Stomach (tissue), 9 donors: ENCODE data around the gene DPP6. TPM values are rescaled to one million over a fixed set of nuclear protein-coding genes. Genes with fewer than 3 reads are reported as not detected.

Experiments
- DNase-seq, 2 donors: peaks; one replicate each; pipeline versions ENCODE4 v3.0.0 to v3.0.0-alpha.2; 2013 to 2019
- H3K27ac ChIP-seq, 5 donors: fragments of 200-600 bp in 4 of 5; sonication (generic) in 4 of 5; one replicate each; pipeline ENCODE4 v1.5.1; 2013 to 2019; ENCODE audit warnings: mild to moderate bottlenecking in 1 of 5, moderate library complexity in 1 of 5
- H3K27me3 ChIP-seq, 3 donors: fragments of 200-600 bp; sonication (generic); one replicate each; pipeline ENCODE4 v1.5.1; 2017 to 2019; ENCODE audit warnings: mixed run types in 1 of 3
- H3K36me3 ChIP-seq, 4 donors: fragments of 200-600 bp; sonication (generic); 1 replicate in 3 of 4; 2 replicates in 1 of 4; pipeline ENCODE4 v1.5.1; 2016 to 2019
- H3K4me1 ChIP-seq, 4 donors: fragments of 200-600 bp; sonication (generic); one replicate each; pipeline ENCODE4 v1.5.1; 2016 to 2019
- H3K4me3 ChIP-seq, 4 donors: fragments of 200-600 bp; sonication (generic) in 3 of 4; one replicate each; pipeline ENCODE4 v1.5.1; 2016 to 2019; ENCODE audit warnings: mild to moderate bottlenecking in 1 of 4
- H3K9me3 ChIP-seq, 4 donors: fragments of 200-600 bp; sonication (generic); one replicate each; pipeline ENCODE4 v1.5.1; 2016 to 2019
- CTCF ChIP-seq, 7 experiments: fragments of 450-650 bp in 4 of 7; fragments of 200-600 bp in 3 of 7; sonication (generic) in 3 of 7; IDR thresholded peaks; one replicate each; pipeline ENCODE4 v1.5.1; 2016 to 2019; ENCODE audit warnings: antibody characterized with exemption in 7 of 7, control low read depth in 2 of 7, mild to moderate bottlenecking in 1 of 7
- EP300 ChIP-seq: sonication (generic); formaldehyde crosslinking; IDR thresholded peaks from one replicate; pipeline ENCODE4 v1.6.1; 2017; ENCODE audit warnings: antibody characterized with exemption
- POLR2A ChIP-seq, 4 donors: fragments of 450-650 bp; IDR thresholded peaks; one replicate each; pipeline ENCODE4 v1.6.1; 2016; ENCODE audit warnings: antibody characterized with exemption in 4 of 4, control low read depth in 2 of 4, mild to moderate bottlenecking in 1 of 4, moderate library complexity in 1 of 4
- POLR2AphosphoS5 ChIP-seq, 3 donors: sonication (generic); formaldehyde crosslinking; IDR thresholded peaks; one replicate each; pipeline ENCODE4 v1.6.1; 2016; ENCODE audit warnings: antibody characterized with exemption in 3 of 3
- WGBS, 5 donors: extraction: QIAGEN DNeasy Blood & Tissue Kit in 3 of 5; methylation state at CpG; one replicate each; pipeline versions ENCODE4 v1.1.5 to v1.1.7; 2013 to 2018; 5-methylcytosine and 5-hydroxymethylcytosine counted together
- intact Hi-C: fragments of 100-400 bp; cut with DNase I; formaldehyde crosslinking; loops from one replicate; pipeline ENCODE4 v1.15.1; 2023; ENCODE audit warnings: low total_unique reads
- polyA plus RNA-seq, 3 donors: library from polyadenylated mRNA; stranded (reverse); fragments of 200-250 nt; gene quantifications; one replicate each; pipeline ENCODE4 v1.2.3, GENCODE V29; 2013
- total RNA-seq, 5 donors: library from RNA; depleted of rRNA; stranded (reverse); fragments of >200 nt; gene quantifications; one replicate each; pipeline versions ENCODE4 v1.1.0 to v1.2.3, GENCODE V29; 2014 to 2016
- donor health status: healthy with polysubstance abuse.
- donor health status: Bipolar disorder and iron deficiency.
- donor health status: healthy.

Gene DPP6
- total and polyA plus RNA-seq, 8 donors = 0.15 to 29.8 (median 4.9) TPM

DNA sequence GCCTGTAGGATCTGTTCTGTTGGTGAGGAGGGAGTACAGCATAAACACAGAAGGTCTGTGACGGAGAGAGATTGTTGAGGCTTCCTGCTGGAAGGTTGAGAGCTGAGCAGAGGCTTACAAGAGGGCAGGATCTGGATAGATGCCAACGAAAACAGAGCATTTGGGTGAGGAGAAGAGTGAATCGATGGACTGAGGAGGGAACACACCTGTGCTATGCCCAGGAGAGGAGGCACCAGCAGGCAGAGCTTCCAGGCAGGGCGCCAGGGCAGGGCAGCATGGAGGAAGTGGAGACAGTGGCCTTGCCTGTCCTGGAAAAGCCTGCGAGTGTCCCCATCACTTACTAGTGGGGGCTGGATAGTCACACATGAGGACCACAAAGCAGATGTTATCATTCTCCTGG is 667.8 kb downstream of the DPP6 start:
- H3K4me1 ChIP-seq = no peaks in the 10 kb centered on the region
- peak in 1 of 2 donors; percentile 34 for DNase-seq
- intact Hi-C loops = no loop called here
- no peaks in the 10 kb centered on the region for H3K36me3 ChIP-seq
- H3K4me3 ChIP-seq = no peak overlapping the region
- TF ChIP-seq POLR2AphosphoS5 (IDR thresholded peaks at IDR 0.05) = no peak
- no peak for TF ChIP-seq CTCF (IDR thresholded peaks at IDR 0.05)
- no peak for TF ChIP-seq EP300
- no peak for TF ChIP-seq POLR2A (IDR thresholded peaks at IDR 0.05)
- no peaks in the 10 kb centered on the region for H3K27me3 ChIP-seq
- H3K9me3 ChIP-seq = peaks cover 0 to 2% (median 0%) of the 10 kb centered on the region in 4 donors
- WGBS, 5 donors = 59 to 73% (median 72%) methylated on average over 5 of the region's 5 CpGs
- no peak overlapping the region for H3K27ac ChIP-seq

DNA sequence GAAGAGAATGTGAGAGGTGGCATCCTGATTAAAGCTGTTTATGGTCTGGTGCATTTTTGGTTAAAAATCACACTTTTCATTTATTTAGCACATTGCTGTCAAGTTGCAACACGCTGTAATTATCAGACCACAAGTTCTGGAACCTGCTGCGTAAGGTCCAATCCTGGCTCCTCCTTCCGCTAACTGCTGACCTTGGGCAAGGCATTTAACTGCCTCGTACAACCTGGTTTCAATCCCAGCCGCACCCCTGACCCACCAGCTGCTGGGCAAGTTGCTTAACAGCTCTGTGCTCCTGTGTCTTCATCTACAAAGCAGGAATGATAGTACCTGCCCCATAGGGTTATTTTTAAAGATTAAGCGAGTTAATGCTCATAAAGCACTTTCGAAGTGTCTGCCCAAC is 668.9 kb downstream of the DPP6 start:
- WGBS, 5 donors = 80 to 84% (median 83%) methylated on average over 7 of the region's 7 CpGs
- Histone ChIP-seq H3K27me3 (no peaks in the 10 kb centered on the region), H3K9me3 (peaks cover 0 to 10% (median 7%) of the 10 kb centered on the region in 4 donors), H3K36me3 (no peaks in the 10 kb centered on the region), H3K4me3 (no peak overlapping the region), H3K27ac (no peak overlapping the region), H3K4me1 (no peaks in the 10 kb centered on the region)
- TF ChIP-seq CTCF (IDR thresholded peaks at IDR 0.05) (no peak), EP300 (no peak), POLR2A (IDR thresholded peaks at IDR 0.05) (no peak), POLR2AphosphoS5 (IDR thresholded peaks at IDR 0.05) (no peak)
- intact Hi-C loops = no loop called here
- DNase-seq = no peak

DNA sequence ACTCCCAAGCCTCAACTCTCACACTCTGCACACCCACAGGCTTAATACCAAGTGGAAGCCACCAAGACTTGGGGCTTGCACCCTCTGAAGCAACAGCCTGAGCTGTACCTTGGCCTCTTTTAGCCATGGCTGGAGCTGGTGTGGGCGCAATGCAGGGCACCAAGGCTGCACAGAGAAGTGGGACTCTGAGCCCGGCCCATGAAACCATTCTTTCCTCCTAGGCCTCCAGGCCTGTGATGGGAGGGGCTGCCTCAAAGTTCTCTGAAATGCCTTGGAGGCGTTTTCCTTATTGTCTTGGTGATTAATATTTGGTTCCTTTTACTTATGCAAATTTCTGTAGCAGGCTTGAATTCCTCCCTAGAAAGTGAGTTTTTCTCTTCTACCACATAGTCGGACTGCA is 674.2 kb downstream of the DPP6 start:
- Histone ChIP-seq H3K36me3 (no peaks in the 10 kb centered on the region), H3K27ac (no peak overlapping the region), H3K4me3 (no peak overlapping the region), H3K4me1 (no peaks in the 10 kb centered on the region), H3K9me3 (peaks cover 8 to 22% (median 14%) of the 10 kb centered on the region in 4 donors), H3K27me3 (no peaks in the 10 kb centered on the region)
- intact Hi-C loops = no loop called here
- TF ChIP-seq CTCF (IDR thresholded peaks at IDR 0.05) (no peak), POLR2AphosphoS5 (IDR thresholded peaks at IDR 0.05) (no peak), EP300 (no peak), POLR2A (IDR thresholded peaks at IDR 0.05) (no peak)
- no peak for DNase-seq
- WGBS, 5 donors = 69 to 85% (median 76%) methylated on average over 4 of the region's 4 CpGs

- TF ChIP-seq CTCF (IDR thresholded peaks at IDR 0.05) (no peak), POLR2A (IDR thresholded peaks at IDR 0.05) (no peak), POLR2AphosphoS5 (IDR thresholded peaks at IDR 0.05) (no peak), EP300 (no peak)
- H3K9me3 ChIP-seq = peaks cover 8 to 22% (median 14%) of the 10 kb centered on the region in 4 donors
- no peaks in the 10 kb centered on the region for H3K4me1 ChIP-seq
- intact Hi-C loops = no loop called here
- H3K27me3 ChIP-seq = no peaks in the 10 kb centered on the region
- no peak overlapping the region for H3K4me3 ChIP-seq
- DNase-seq = no peak
- WGBS, 5 donors = 45 to 69% (median 54%) methylated on average over 3 of the region's 3 CpGs
- no peak overlapping the region for H3K27ac ChIP-seq
- no peaks in the 10 kb centered on the region for H3K36me3 ChIP-seq
These were observed 676.9 kb downstream of the DPP6 start for GRCh38 chr7:154729056-154729455.
